HEK293 (cell line): ENCODE results near the gene ENHO.

Experiments
- ATF2 ChIP-seq: fragments of 450-650 bp; formaldehyde crosslinking; IDR thresholded peaks from 2 replicates; pipeline ENCODE4 v1.5.1; 2016; ENCODE audit warnings: missing biosample characterization, missing genetic modification characterization, low read depth
- CTCF ChIP-seq: fragments of 450-650 bp; formaldehyde crosslinking; IDR thresholded peaks from 2 replicates; pipeline ENCODE4 v1.5.1; 2016; ENCODE audit warnings: missing biosample characterization, missing genetic modification characterization
- PBX3 ChIP-seq: sonication (generic); formaldehyde crosslinking; IDR thresholded peaks from 2 replicates; pipeline ENCODE4 v1.8.1; 2022; ENCODE audit warnings: mild to moderate bottlenecking, moderate library complexity, missing genetic modification reagents
- REST ChIP-seq: fragments of 450-650 bp; formaldehyde crosslinking; IDR thresholded peaks from 2 replicates; pipeline ENCODE4 v1.5.1; 2016; ENCODE audit warnings: missing biosample characterization, missing genetic modification characterization
- SP2 ChIP-seq: fragments of 450-650 bp; formaldehyde crosslinking; IDR thresholded peaks from 2 replicates; pipeline ENCODE4 v1.5.1; 2016; ENCODE audit warnings: missing biosample characterization, missing genetic modification characterization
- ZBTB49 ChIP-seq: fragments of 450-650 bp; formaldehyde crosslinking; IDR thresholded peaks from 2 replicates; pipeline ENCODE4 v1.5.1; 2016; ENCODE audit warnings: missing biosample characterization, missing genetic modification characterization, low read depth
- ZNF121 ChIP-seq: fragments of 450-650 bp; formaldehyde crosslinking; IDR thresholded peaks from 2 replicates; pipeline ENCODE4 v1.5.1; 2016; ENCODE audit warnings: missing biosample characterization, missing genetic modification characterization
- ZNF223 ChIP-seq: fragments of 450-650 bp; formaldehyde crosslinking; IDR thresholded peaks from 2 replicates; pipeline ENCODE4 v1.5.1; 2016; ENCODE audit warnings: missing biosample characterization, missing genetic modification characterization
- ZNF239 ChIP-seq: fragments of 450-650 bp; formaldehyde crosslinking; IDR thresholded peaks from 2 replicates; pipeline ENCODE4 v1.5.1; 2016; ENCODE audit warnings: missing biosample characterization, missing genetic modification characterization
- ZNF274 ChIP-seq, 2 experiments: fragments of 200-500 bp in 1 of 2; fragments of 450-650 bp in 1 of 2; sonication (Bioruptor generic) in 1 of 2; formaldehyde crosslinking in 1 of 2; IDR thresholded peaks; 2 replicates each; pipeline versions ENCODE4 v1.5.1 to v1.6.1; 2014 to 2016; ENCODE audit warnings: borderline replicate concordance in 1 of 2, inconsistent platforms in 1 of 2, low read length in 1 of 2, missing biosample characterization in 1 of 2, missing genetic modification characterization in 1 of 2
- ZNF280D ChIP-seq: fragments of 450-650 bp; formaldehyde crosslinking; IDR thresholded peaks from 2 replicates; pipeline ENCODE4 v1.5.1; 2016; ENCODE audit warnings: missing biosample characterization, missing genetic modification characterization
- ZNF513 ChIP-seq: fragments of 450-650 bp; IDR thresholded peaks from 2 replicates; pipeline ENCODE4 v1.5.1; 2018; ENCODE audit warnings: missing biosample characterization, missing genetic modification characterization
- ZNF639 ChIP-seq: fragments of 450-650 bp; formaldehyde crosslinking; IDR thresholded peaks from 2 replicates; pipeline ENCODE4 v1.5.1; 2016; ENCODE audit warnings: missing biosample characterization, missing genetic modification characterization

- TF ChIP-seq PBX3 (CRISPR knock-in tag) (no peak), CTCF (no peak), ZNF639 (tag by site-specific recombination) (no peak), ATF2 (tag by site-specific recombination) (no peak), ZBTB49 (no peak), REST (tag by site-specific recombination) (no peak), ZNF280D (tag by site-specific recombination) (no peak), ZNF274 (IDR thresholded peaks at IDR 0.05; ENCODE audit: low read length) (no peak), ZNF274 (tag by site-specific recombination; IDR thresholded peaks at IDR 0.05; ENCODE audit: borderline replicate concordance) (no peak), ZNF223 (tag by site-specific recombination) (no peak), ZNF239 (no peak), ZNF513 (tag by site-specific recombination) (no peak), SP2 (tag by site-specific recombination) (peak; percentile 90), ZNF121 (tag by site-specific recombination) (no peak)
Observed at GRCh38 chr9:34522971-34523797, at the start of gene ENHO.
